Measurements from ENCODE around the gene CCDC180. TPM values are rescaled to one million over a fixed set of nuclear protein-coding genes. Genes with fewer than 3 reads are reported as not detected.
A peak's percentile ranks its signal among the peaks of the same experiment; 100 is the strongest.

CCDC180 gene
- total and polyA plus RNA-seq, 9 of the 15 experiments (the other 6 are each of a cell fraction or from before 2014, with no cell fraction given) = 0.56 to 4.2 (median 2.5) TPM

GRCh38 chr9:97319395-97319794 lies 11.9 kb downstream of the CCDC180 start:
- H3K79me2 ChIP-seq (ENCODE audit: control insufficient read depth, insufficient read depth, low read length) = no peaks in the 10 kb centered on the region
- H2AFZ ChIP-seq (ENCODE audit: low read depth, low read length) = no peak overlapping the region
- TF ChIP-seq MBD2 (IDR thresholded peaks at IDR 0.05; ENCODE audit: borderline replicate concordance, low read depth) (no peak), NFIC (IDR thresholded peaks at IDR 0.05) (no peak), SMAD1 (IDR thresholded peaks at IDR 0.05; ENCODE audit: low read depth, low read length, partially characterized antibody) (no peak), SMAD4 (CRISPR knock-in tag; conservative IDR thresholded peaks at IDR 0.05) (no peak)
- DNase-seq (ENCODE audit: extremely low read depth in 1 of 4, low spot score in 3 of 4) (no peak), FAIRE-seq (no peak), ATAC-seq (no peak)
- BruUV-seq (replicated peaks) = no TSS peak
- peaks cover 4% of the 10 kb centered on the region; the same call in 1 of the 3 replicates for H3K36me3 ChIP-seq (ENCODE audit: control insufficient read depth, insufficient read depth, low read length)
- H4K20me1 ChIP-seq (replicated peaks; ENCODE audit: control insufficient read depth, insufficient read depth, low read length) = no peaks in the 10 kb centered on the region
- no peaks in the 10 kb centered on the region for H3K9me1 ChIP-seq (ENCODE audit: control insufficient read depth, insufficient read depth, low read length)
- CTCF ChIA-PET (ENCODE audit: low intra/inter-chr PET ratio) = no interaction called here
- intact Hi-C loops (cut with micrococcal nuclease) = no loop called here
- POLR2A ChIA-PET = interaction anchor here (1.3 kb wide), 1 partner anchor 14 kb away, joined by 3 read pairs; no protein-coding TSS in a partner anchor
- H3K27ac ChIP-seq (ENCODE audit: extremely low read depth, low read depth, low read length) = no peak overlapping the region
- no peaks in the 10 kb centered on the region for H3K27me3 ChIP-seq (ENCODE audit: control insufficient read depth in 2 of 2, insufficient read depth in 2 of 2, low read length in 2 of 2)
- 100% methylated on average over 2 of the region's 2 CpGs for WGBS (ENCODE audit: insufficient coverage, low coverage, missing lambda C conversion rate)
- no peak overlapping the region for H3K4me3 ChIP-seq
- H3K4me1 ChIP-seq (replicated peaks in 1 of 2; ENCODE audit: control insufficient read depth in 2 of 2, insufficient read depth in 2 of 2, low read length in 2 of 2) = peaks cover 0 to 4% of the 10 kb centered on the region in 2 experiments; a peak in 2 of 5 replicates
- no peaks in the 10 kb centered on the region for H3K9me3 ChIP-seq (replicated peaks; ENCODE audit: control insufficient read depth, insufficient read depth, low read depth, low read length)
- in situ Hi-C loops (cut with MboI) = no loop called here
- no peak overlapping the region for H3K9ac ChIP-seq (ENCODE audit: insufficient read depth in 1 of 2, low read depth in 2 of 2, low read length in 2 of 2)
- H3K4me2 ChIP-seq (ENCODE audit: insufficient read depth, low read length) = no peak overlapping the region

- H3K9ac ChIP-seq (ENCODE audit: insufficient read depth in 1 of 2, low read depth in 2 of 2, low read length in 2 of 2) = no peak overlapping the region
- no peaks in the 10 kb centered on the region for H4K20me1 ChIP-seq (replicated peaks; ENCODE audit: control insufficient read depth, insufficient read depth, low read length)
- no peak overlapping the region for H2AFZ ChIP-seq (ENCODE audit: low read depth, low read length)
- FAIRE-seq (no peak), ATAC-seq (no peak), DNase-seq (ENCODE audit: extremely low read depth in 1 of 4, low spot score in 3 of 4) (no peak)
- no peak overlapping the region for H3K27ac ChIP-seq (ENCODE audit: extremely low read depth, low read depth, low read length)
- intact Hi-C loops (cut with micrococcal nuclease) = no loop called here
- WGBS (ENCODE audit: insufficient coverage, low coverage, missing lambda C conversion rate) = 63% methylated on average over 5 of the region's 5 CpGs
- H3K27me3 ChIP-seq (ENCODE audit: control insufficient read depth in 2 of 2, insufficient read depth in 2 of 2, low read length in 2 of 2) = no peaks in the 10 kb centered on the region
- no peaks in the 10 kb centered on the region for H3K36me3 ChIP-seq (ENCODE audit: control insufficient read depth, insufficient read depth, low read length)
- POLR2A ChIA-PET = interaction anchor here (1.3 kb wide), 1 partner anchor 14 kb away, joined by 3 read pairs; no protein-coding TSS in a partner anchor
- H3K79me2 ChIP-seq (ENCODE audit: control insufficient read depth, insufficient read depth, low read length) = no peaks in the 10 kb centered on the region
- H3K9me1 ChIP-seq (ENCODE audit: control insufficient read depth, insufficient read depth, low read length) = no peaks in the 10 kb centered on the region
- TF ChIP-seq NR2C2 (CRISPR knock-in tag; IDR thresholded peaks at IDR 0.05) = 0 out of 2 replicates have a peak, but pooled peaks have one; percentile 35
- peak; percentile 48 for TF ChIP-seq NR2C2 (tag; IDR thresholded peaks at IDR 0.05)
- TF ChIP-seq NR2C1 (IDR thresholded peaks at IDR 0.05) = peak; percentile 86
- peak; percentile 86 for TF ChIP-seq NR2C1 (tag; IDR thresholded peaks at IDR 0.05)
- TF ChIP-seq GTF3C2 (IDR thresholded peaks at IDR 0.05; ENCODE audit: borderline replicate concordance, extremely low read depth, insufficient read length) = no peak
- no peaks in the 10 kb centered on the region for H3K9me3 ChIP-seq (replicated peaks; ENCODE audit: control insufficient read depth, insufficient read depth, low read depth, low read length)
- in situ Hi-C loops (cut with MboI) = no loop called here
- H3K4me1 ChIP-seq (replicated peaks in 1 of 2; ENCODE audit: control insufficient read depth in 2 of 2, insufficient read depth in 2 of 2, low read length in 2 of 2) = peaks cover 0 to 4% of the 10 kb centered on the region in 2 experiments; a peak in 2 of 5 replicates
- BruUV-seq (replicated peaks) = no TSS peak
- CTCF ChIA-PET (ENCODE audit: low intra/inter-chr PET ratio) = no interaction called here
- H3K4me2 ChIP-seq (ENCODE audit: insufficient read depth, low read length) = no peak overlapping the region
- no peak overlapping the region for H3K4me3 ChIP-seq
Measured at GRCh38 chr9:97320080-97320642, 12.7 kb downstream of the CCDC180 start.

Measured in K562 (cell line).